ENCODE results near the gene RTP1.
"Not testable (repeated sequence)": the region's sequence is repeated elsewhere in the genome, so short reads cannot be mapped to it uniquely, and the experiment has no call there.

DNA sequence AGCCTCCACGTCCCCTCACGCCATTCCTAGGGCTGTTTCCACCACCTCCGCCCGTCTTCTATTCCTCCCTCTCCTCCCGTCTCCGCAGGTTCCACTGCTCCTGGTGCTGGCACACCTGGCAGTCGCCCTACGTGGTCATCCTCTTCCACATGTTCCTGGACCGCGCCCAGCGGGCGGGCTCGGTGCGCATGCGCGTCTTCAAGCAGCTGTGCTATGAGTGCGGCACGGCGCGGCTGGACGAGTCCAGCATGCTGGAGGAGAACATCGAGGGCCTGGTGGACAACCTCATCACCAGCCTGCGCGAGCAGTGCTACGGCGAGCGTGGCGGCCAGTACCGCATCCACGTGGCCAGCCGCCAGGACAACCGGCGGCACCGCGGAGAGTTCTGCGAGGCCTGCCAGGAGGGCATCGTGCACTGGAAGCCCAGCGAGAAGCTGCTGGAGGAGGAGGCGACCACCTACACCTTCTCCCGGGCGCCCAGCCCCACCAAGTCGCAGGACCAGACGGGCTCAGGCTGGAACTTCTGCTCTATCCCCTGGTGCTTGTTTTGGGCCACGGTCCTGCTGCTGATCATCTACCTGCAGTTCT lies 2.3 kb downstream of the RTP1 start:
- TF ChIP-seq, protein P1, sequence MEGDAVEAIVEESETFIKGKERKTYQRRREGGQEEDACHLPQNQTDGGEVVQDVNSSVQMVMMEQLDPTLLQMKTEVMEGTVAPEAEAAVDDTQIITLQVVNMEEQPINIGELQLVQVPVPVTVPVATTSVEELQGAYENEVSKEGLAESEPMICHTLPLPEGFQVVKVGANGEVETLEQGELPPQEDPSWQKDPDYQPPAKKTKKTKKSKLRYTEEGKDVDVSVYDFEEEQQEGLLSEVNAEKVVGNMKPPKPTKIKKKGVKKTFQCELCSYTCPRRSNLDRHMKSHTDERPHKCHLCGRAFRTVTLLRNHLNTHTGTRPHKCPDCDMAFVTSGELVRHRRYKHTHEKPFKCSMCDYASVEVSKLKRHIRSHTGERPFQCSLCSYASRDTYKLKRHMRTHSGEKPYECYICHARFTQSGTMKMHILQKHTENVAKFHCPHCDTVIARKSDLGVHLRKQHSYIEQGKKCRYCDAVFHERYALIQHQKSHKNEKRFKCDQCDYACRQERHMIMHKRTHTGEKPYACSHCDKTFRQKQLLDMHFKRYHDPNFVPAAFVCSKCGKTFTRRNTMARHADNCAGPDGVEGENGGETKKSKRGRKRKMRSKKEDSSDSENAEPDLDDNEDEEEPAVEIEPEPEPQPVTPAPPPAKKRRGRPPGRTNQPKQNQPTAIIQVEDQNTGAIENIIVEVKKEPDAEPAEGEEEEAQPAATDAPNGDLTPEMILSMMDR (IDR thresholded peaks at IDR 0.05), result not testable (repeated sequence)
- not testable (repeated sequence) for TF ChIP-seq POLR2A, POLR2AphosphoS5, EP300 (IDR thresholded peaks at IDR 0.05)

Measured in suprapubic skin (tissue), 4 donors.